IPS-18c (cell line): ENCODE data around the gene TINAG.

Source experiments
- H3K4me3 ChIP-seq: 2 replicates; pipeline ENCODE4 v1.7.0; 2013; ENCODE audit warnings: low read depth, mild to moderate bottlenecking, low read length, moderate library complexity; ENCODE audit not compliant: insufficient read depth
- H3K9me3 ChIP-seq: one replicate; pipeline ENCODE4 v1.6.1; 2013; ENCODE audit warnings: mild to moderate bottlenecking, low read length, moderate library complexity; ENCODE audit not compliant: control insufficient read depth, insufficient read depth

Gene TINAG

DNA sequence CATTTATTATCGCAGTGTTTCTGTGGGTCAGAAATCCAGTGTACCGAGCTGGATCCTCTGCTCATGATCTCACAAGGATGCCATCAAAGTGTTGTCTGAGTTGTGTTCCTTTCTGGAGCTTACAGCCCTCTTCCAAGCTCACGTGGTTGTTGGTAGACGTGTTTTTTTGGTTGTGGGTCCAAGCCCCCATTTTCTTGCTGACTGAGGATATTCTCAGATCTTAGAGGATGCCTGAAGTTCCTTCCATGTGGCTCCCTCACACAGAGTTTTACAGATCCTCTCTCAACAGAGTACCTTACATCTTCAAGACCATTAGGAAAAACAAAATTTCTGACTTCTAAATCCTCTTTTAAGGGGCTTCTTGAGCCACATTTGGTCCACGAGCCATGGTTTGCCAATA lies 78.1 kb downstream of the TINAG start:
- Histone ChIP-seq H3K4me3 (no peak overlapping the region), H3K9me3 (no peaks in the 10 kb centered on the region)

DNA sequence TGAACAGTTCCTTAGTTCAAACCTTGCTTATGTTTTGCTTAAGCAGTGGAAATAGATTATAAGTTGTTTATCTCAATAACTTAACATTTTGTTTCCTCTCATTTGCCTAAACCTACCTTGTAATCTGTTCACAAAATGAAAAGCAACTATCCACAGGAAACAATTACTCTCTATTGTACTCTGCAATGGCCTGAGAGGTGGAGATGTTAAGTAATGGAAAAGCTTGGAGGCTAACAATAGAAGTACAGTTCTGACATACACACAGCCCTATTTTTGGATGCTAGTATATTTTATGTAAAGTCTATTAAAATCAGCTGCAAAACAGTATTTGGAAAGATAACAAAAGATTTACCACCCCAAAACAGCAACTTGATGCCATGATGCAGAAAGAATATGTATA lies 82.1 kb downstream of the TINAG start:
- no peaks in the 10 kb centered on the region for H3K9me3 ChIP-seq
- H3K4me3 ChIP-seq = no peak overlapping the region

DNA sequence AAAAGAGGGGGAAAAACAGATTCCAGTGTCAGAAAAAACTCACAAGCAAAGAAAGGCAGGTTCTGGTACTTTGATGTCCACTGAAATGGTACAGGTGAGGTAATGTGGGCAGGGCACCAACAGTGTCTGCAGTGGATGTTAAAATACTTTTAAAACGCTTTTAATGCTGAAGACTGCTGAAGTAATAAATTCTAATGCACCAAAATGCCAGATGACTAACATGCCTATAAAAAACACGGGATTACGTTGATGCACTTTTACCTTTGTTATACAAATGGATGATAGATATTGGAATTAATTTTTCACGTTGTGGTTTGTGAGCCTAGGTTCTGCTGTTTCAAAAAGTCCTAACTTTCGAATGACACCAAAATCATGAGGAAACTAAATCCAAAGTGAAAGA lies 83.3 kb downstream of the TINAG start:
- Histone ChIP-seq H3K9me3 (no peaks in the 10 kb centered on the region), H3K4me3 (no peak overlapping the region)

DNA sequence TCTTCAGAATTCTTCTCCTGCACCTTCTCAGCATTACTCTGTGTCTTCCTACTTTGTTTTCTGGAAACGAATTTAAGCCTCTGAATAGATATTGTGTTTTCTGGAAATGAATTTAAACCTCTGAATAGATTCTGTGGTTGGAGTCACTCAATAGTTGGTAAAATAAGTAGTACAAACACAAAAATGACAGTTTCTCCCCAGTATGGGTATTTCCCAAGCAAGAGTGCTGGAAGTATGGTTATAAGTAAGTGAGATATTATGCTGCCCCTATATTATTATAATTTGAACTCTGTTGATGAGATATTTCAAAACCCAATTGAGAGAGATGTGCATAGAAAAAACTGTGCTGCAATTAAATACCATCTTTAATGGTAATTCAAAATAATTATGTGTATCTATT lies 94.9 kb downstream of the TINAG start:
- no peak overlapping the region for H3K4me3 ChIP-seq
- no peaks in the 10 kb centered on the region for H3K9me3 ChIP-seq

DNA sequence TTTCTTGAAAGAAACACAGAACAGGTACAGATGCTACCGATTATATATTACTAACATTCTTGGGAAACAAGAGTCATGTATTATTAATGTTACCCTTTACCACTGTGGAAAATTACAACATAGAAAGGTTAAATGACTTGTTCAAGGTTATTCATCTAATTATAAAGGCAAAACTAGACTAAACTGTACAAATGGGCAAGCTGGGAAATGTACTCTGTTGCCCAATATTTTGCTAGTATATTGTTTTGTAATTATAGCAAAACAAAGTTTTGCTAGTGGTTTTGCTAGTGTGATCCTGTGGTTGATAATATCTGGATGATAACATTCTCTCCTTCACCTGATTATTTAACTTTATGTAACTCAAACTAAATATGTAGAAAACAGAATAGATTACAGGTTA lies 96.5 kb downstream of the TINAG start:
- H3K9me3 ChIP-seq = no peaks in the 10 kb centered on the region
- H3K4me3 ChIP-seq = no peak overlapping the region

DNA sequence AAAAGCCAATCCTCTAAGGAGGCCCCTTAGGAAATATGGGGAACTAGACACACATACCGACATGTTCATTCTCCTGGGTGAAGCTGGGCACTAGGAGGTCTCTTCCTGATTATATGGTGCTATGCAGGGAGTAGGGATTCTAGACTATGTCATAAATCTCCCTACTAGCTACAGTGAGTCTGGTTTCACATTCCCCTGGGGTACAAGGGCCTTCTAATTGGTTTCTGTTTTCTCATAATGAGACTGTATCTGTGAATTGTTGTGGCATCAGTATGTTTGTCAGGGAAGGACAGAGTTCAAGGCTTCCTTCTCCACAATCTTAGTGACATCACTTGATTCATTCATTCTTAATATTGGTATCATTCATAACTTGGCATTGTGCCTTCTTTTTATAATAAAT lies 103.5 kb downstream of the TINAG start:
- H3K9me3 ChIP-seq = no peaks in the 10 kb centered on the region
- no peak overlapping the region for H3K4me3 ChIP-seq

DNA sequence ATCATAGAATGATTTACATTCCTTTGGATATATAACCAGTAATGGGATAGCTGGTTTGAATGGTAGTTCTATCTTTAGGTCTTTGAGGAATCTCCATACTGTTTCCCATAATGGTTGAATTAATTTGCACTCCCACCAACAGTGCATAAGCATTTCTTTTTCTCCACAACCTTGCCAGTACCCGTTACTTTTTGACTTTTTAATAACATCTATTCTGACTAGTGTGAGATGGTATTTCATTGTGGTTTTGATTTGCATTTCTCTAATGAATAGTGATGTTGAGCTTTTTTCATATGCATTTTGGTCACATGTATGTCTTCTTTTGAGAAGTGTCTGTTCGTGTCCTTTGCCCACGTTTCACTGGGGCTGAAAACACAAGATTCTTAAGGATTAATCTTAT lies 107.3 kb downstream of the TINAG start:
- Histone ChIP-seq H3K4me3 (no peak overlapping the region), H3K9me3 (no peaks in the 10 kb centered on the region)

DNA sequence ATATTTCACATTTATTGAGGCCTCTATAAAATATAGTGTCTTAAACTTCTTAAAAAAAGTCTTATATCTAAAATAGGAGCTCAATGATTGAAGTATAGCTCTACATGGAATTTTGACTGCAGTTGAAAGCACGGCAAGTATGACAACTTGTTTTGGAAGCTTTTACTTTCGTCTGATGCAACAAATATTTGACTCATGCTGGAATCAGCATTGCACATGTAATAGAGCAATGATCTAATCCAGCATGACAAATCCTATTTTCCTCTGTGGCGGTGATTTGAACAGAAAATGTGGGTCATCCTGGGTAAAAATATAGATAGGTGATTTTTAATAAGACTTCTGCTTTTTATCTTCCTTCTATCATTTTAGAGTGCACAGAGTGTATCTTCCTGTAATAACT lies 111.6 kb downstream of the TINAG start:
- no peak overlapping the region for H3K4me3 ChIP-seq
- no peaks in the 10 kb centered on the region for H3K9me3 ChIP-seq

DNA sequence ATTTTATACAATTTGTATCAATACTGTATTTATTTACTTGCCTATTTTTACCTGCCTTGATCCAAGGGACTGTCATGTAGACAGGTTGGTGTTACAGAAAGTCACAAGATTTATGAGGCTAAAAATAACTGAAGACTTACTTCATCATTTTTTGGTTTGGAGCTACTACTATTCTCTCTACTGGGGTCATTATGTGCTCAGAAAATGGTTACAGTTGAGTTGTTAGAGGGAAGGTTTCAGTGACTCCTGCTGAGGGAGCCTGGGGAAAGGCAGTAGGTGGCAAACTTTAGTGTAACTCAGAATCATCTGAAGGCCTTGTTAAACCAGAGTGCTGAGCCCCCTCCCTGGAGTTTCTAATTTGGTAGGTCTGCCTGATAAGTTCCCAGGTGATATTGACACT lies 118.8 kb downstream of the TINAG start:
- H3K4me3 ChIP-seq = no peak overlapping the region

DNA sequence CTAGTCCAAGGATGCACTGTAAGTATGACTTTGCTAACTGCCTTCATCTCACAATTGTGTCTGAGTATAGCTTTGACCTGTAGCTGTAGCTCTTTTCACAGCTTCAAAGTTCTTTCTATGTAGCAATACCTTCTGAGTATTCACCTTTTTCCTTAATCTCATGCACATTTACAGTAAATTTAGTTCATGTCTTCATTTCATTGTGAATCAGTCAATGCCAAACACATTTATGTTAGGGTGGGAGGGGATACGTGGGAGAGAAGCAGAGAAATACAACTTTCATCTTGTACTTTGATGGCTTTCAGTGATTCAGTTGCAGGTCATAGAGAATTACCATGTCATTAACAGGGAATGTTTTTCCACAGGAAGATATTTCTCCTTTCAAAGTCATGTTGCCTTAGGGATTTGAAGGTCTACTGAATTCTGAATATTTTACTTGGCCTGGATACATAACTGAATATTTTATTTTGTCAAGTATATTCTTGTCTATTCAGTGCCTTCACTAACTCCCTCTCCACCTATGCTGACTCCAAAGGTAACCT lies 119.2 kb downstream of the TINAG start:
- no peaks in the 10 kb centered on the region for H3K9me3 ChIP-seq
- H3K4me3 ChIP-seq = no peak overlapping the region

More for the DNA sequence above, 118.8 kb downstream of the TINAG start:
- no peaks in the 10 kb centered on the region for H3K9me3 ChIP-seq

DNA sequence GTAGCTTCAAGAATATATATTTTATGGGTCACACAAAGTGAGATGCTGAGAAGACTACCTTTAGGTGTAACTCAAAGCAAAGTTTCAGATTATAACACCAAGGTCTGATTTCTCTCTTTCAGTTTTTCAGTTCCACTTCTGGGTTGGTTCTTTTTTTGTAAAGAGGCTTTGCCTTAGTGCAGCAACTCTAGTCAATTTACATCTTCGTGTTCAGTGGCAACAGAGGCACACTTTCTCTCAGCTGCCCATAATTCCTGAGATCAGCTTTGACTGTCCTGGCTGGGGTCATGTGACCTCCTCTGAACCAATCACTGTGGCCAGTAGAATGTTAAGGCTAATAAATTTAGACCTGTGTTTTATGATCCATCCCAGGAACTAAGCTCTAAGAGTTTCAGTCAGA lies 120.2 kb downstream of the TINAG start:
- Histone ChIP-seq H3K9me3 (no peaks in the 10 kb centered on the region), H3K4me3 (no peak overlapping the region)

DNA sequence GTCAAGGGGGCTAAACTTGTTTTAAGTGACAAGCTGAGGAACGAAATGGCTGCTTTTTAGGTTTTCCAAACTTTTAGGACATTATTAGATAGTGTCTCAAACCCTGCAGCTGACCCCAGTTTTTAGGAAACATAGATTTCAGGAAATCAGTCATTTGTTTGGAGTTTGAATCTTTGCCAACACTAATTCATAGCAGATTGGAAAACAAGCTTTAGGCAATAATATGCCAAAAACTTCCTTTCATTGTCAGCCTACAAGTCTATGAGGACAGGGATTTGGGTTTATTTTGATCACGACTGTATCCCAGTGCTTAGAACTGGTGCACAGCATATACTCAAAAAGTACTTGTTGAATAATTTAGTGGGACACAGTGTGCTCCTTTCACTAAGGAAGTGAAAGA lies 123.2 kb downstream of the TINAG start:
- H3K9me3 ChIP-seq = no peaks in the 10 kb centered on the region
- no peak overlapping the region for H3K4me3 ChIP-seq
